ENCODE data around the gene ATM. TPM values are rescaled to one million over a fixed set of nuclear protein-coding genes. Genes with fewer than 3 reads are reported as not detected.
A peak's percentile ranks its signal among the peaks of the same experiment; 100 is the strongest.

ATM gene
- total and polyA plus RNA-seq, 10 of the 15 experiments (the other 5 are each of a cell fraction or from before 2014, with no cell fraction given) = 10.0 to 91.5 (median 40.2) TPM

- TF ChIP-seq RAD51 (IDR thresholded peaks at IDR 0.05) (0 out of 2 replicates have a peak, but pooled peaks have one; percentile 49), KDM1A (IDR thresholded peaks at IDR 0.05; ENCODE audit: borderline replicate concordance) (no peak), ATF7 (IDR thresholded peaks at IDR 0.05; ENCODE audit: low read depth) (peak; percentile 49; the same call in 1 of the 2 replicates), IRF5 (IDR thresholded peaks at IDR 0.05; ENCODE audit: borderline replicate concordance) (no peak), CHD4 (IDR thresholded peaks at IDR 0.05) (no peak), BMI1 (IDR thresholded peaks at IDR 0.05; ENCODE audit: borderline replicate concordance) (no peak), RAD21 (IDR thresholded peaks at IDR 0.05; ENCODE audit: insufficient read depth, low read depth, low read length) (no peak), MYC (IDR thresholded peaks at IDR 0.05; ENCODE audit: insufficient read depth, insufficient read length, insufficient replicate concordance, low read length, severe bottlenecking) (no peak), RCOR1 (conservative IDR thresholded peaks at IDR 0.05; ENCODE audit: low read depth, low read length) (no peak), JUNB (IDR thresholded peaks at IDR 0.05) (0 out of 2 replicates have a peak, but pooled peaks have one; percentile 6), WRNIP1 (IDR thresholded peaks at IDR 0.05; ENCODE audit: borderline replicate concordance, low read depth, low read length) (no peak), RFX5 (IDR thresholded peaks at IDR 0.05; ENCODE audit: low read depth, low read length) (no peak), NR2C1 (IDR thresholded peaks at IDR 0.05) (no peak), RUNX3 (IDR thresholded peaks at IDR 0.05; ENCODE audit: low read length) (peak; percentile 64), IKZF2 (IDR thresholded peaks at IDR 0.05) (peak; percentile 51 to 58; a peak in 3 of 4 replicates), DPF2 (IDR thresholded peaks at IDR 0.05) (0 out of 2 replicates have a peak, but pooled peaks have one; percentile 33), ZNF622 (IDR thresholded peaks at IDR 0.05) (no peak), YY1 (IDR thresholded peaks at IDR 0.05; ENCODE audit: low read depth, low read length) (peak; percentile 68), ZNF384 (IDR thresholded peaks at IDR 0.05; ENCODE audit: borderline replicate concordance, low read depth, low read length) (peak; percentile 20; the same call in 1 of the 2 replicates), CREB1 (IDR thresholded peaks at IDR 0.05; ENCODE audit: low read depth) (peak; percentile 52; the same call in 1 of the 2 replicates), RBBP5 (conservative IDR thresholded peaks at IDR 0.05) (no peak), FOS (IDR thresholded peaks at IDR 0.05; ENCODE audit: borderline replicate concordance, extremely low read depth, insufficient read length) (no peak), ZBTB4 (CRISPR knock-in tag; IDR thresholded peaks at IDR 0.05) (no peak), NR2F1 (conservative IDR thresholded peaks at IDR 0.05) (no peak), IRF3 (IDR thresholded peaks at IDR 0.05) (no peak)
These were observed 23.2 kb upstream of the ATM start (continued) for GRCh38 chr11:108199446-108200321.

All from GM12878 (cell line).